Gastroesophageal sphincter (tissue), 4 donors: ENCODE results near the gene RSRC1. TPM values are rescaled to one million over a fixed set of nuclear protein-coding genes. Genes with fewer than 3 reads are reported as not detected.
"Not testable (repeated sequence)": the region's sequence is repeated elsewhere in the genome, so short reads cannot be mapped to it uniquely, and the experiment has no call there.

Experiments
- ATAC-seq: fragments of 150-250 bp; one replicate; pipeline ENCODE4 v1.9.1; 2016; ENCODE audit warnings: mild to moderate bottlenecking, moderate library complexity
- H3K27ac ChIP-seq, 4 donors: fragments of 200-600 bp; sonication (generic) in 3 of 4; 1 replicate in 3 of 4; 2 replicates in 1 of 4; pipeline ENCODE4 v1.5.1; 2016 to 2019
- H3K27me3 ChIP-seq: fragments of 200-600 bp; sonication (generic); one replicate; pipeline ENCODE4 v1.5.1; 2019
- H3K36me3 ChIP-seq, 2 donors: fragments of 200-600 bp; sonication (generic); one replicate each; pipeline ENCODE4 v1.5.1; 2019; ENCODE audit warnings: control low read depth in 1 of 2
- H3K4me1 ChIP-seq, 3 donors: fragments of 200-600 bp; sonication (generic); 1 replicate in 2 of 3; 2 replicates in 1 of 3; pipeline ENCODE4 v1.5.1; 2016 to 2019; ENCODE audit warnings: control low read depth in 2 of 3
- H3K4me3 ChIP-seq, 2 donors: fragments of 200-600 bp; sonication (generic); one replicate each; pipeline ENCODE4 v1.5.1; 2019; ENCODE audit warnings: mild to moderate bottlenecking in 1 of 2, moderate library complexity in 1 of 2
- H3K9me3 ChIP-seq, 3 donors: fragments of 200-600 bp; sonication (generic); one replicate each; pipeline ENCODE4 v1.5.1; 2017 to 2019; ENCODE audit warnings: control low read depth in 2 of 3
- EP300 ChIP-seq: sonication (generic); formaldehyde crosslinking; IDR thresholded peaks from one replicate; pipeline ENCODE4 v1.6.1; 2017; ENCODE audit warnings: antibody characterized with exemption, mild to moderate bottlenecking
- POLR2A ChIP-seq, 2 donors: fragments of 450-650 bp; IDR thresholded peaks; one replicate each; pipeline ENCODE4 v1.6.1; 2017; ENCODE audit warnings: antibody characterized with exemption in 2 of 2, mild to moderate bottlenecking in 2 of 2, moderate library complexity in 1 of 2
- POLR2AphosphoS5 ChIP-seq: sonication (generic); formaldehyde crosslinking; IDR thresholded peaks from one replicate; pipeline ENCODE4 v1.6.1; 2017; ENCODE audit warnings: antibody characterized with exemption
- WGBS, 2 donors: methylation state at CpG; one replicate each; pipeline ENCODE4 v1.1.5; 2018; ENCODE audit warnings: low coverage in 1 of 2; 5-methylcytosine and 5-hydroxymethylcytosine counted together
- total RNA-seq, 4 donors: library from RNA; depleted of rRNA; stranded (reverse); fragments of >200 nt; gene quantifications; one replicate each; pipeline ENCODE4 v1.1.0, GENCODE V29; 2016
- TF ChIP-seq, protein P1 (sequence below), 4 experiments: fragments of 200-600 bp in 2 of 4; fragments of 450-650 bp in 2 of 4; sonication (generic) in 1 of 4; IDR thresholded peaks; one replicate each; pipeline ENCODE4 v1.5.1; 2017 to 2019; ENCODE audit warnings: antibody characterized with exemption in 4 of 4, mild to moderate bottlenecking in 2 of 4, moderate library complexity in 2 of 4

RSRC1 gene
- total RNA-seq, 4 donors from 2014 or later, result 40.6 to 66.0 (median 43.9) TPM

- H3K4me3 ChIP-seq, result no peak overlapping the region
- no peaks in the 10 kb centered on the region for H3K36me3 ChIP-seq
- TF ChIP-seq POLR2A (IDR thresholded peaks at IDR 0.05), result no peak
- no peak for ATAC-seq
- no peaks in the 10 kb centered on the region for H3K4me1 ChIP-seq
- no peaks in the 10 kb centered on the region for H3K27me3 ChIP-seq
- no peak overlapping the region for H3K27ac ChIP-seq
- 66 to 75% methylated on average over 5 to 6 of the region's 7 CpGs for WGBS, 2 donors
- no peaks in the 10 kb centered on the region for H3K9me3 ChIP-seq
Measured at GRCh38 chr3:158508481-158508880, 398.6 kb downstream of the RSRC1 start.

- H3K27me3 ChIP-seq, result no peaks in the 10 kb centered on the region
- WGBS, 2 donors, result 90 to 91% methylated on average over 1 of the region's 1 CpG
- no peaks in the 10 kb centered on the region for H3K36me3 ChIP-seq
- H3K27ac ChIP-seq, result no peak overlapping the region
- H3K9me3 ChIP-seq, result peaks cover 0 to 13% (median 0%) of the 10 kb centered on the region in 3 donors
- H3K4me3 ChIP-seq, result no peak overlapping the region
- TF ChIP-seq, protein P1, sequence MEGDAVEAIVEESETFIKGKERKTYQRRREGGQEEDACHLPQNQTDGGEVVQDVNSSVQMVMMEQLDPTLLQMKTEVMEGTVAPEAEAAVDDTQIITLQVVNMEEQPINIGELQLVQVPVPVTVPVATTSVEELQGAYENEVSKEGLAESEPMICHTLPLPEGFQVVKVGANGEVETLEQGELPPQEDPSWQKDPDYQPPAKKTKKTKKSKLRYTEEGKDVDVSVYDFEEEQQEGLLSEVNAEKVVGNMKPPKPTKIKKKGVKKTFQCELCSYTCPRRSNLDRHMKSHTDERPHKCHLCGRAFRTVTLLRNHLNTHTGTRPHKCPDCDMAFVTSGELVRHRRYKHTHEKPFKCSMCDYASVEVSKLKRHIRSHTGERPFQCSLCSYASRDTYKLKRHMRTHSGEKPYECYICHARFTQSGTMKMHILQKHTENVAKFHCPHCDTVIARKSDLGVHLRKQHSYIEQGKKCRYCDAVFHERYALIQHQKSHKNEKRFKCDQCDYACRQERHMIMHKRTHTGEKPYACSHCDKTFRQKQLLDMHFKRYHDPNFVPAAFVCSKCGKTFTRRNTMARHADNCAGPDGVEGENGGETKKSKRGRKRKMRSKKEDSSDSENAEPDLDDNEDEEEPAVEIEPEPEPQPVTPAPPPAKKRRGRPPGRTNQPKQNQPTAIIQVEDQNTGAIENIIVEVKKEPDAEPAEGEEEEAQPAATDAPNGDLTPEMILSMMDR (IDR thresholded peaks at IDR 0.05), result no peak
- TF ChIP-seq EP300 (no peak), POLR2AphosphoS5 (no peak), POLR2A (IDR thresholded peaks at IDR 0.05) (no peak)
- no peaks in the 10 kb centered on the region for H3K4me1 ChIP-seq
- ATAC-seq, result no peak
Measured at GRCh38 chr3:158509891-158510290, 400.0 kb downstream of the RSRC1 start.

DNA sequence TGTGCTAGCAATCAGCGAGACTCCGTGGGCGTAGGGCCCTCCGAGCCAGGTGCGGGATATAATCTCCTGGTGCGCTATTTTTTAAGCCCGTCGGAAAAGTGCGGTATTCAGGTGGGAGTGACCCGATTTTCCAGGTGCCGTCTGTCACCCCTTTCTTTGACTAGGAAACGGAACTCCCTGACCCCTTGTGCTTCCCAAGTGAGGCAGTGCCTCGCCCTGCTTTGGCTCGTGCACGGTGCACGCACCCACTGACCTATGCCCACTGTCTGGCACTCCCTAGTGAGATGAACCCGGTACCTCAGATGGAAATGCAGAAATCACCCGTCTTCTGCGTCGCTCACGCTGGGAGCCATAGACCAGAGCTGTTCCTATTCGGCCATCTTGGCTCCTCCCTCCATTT is 406.8 kb downstream of the RSRC1 start:
- not testable (repeated sequence) for H3K36me3 ChIP-seq, ATAC-seq, H3K4me1 ChIP-seq, H3K27me3 ChIP-seq, H3K27ac ChIP-seq, H3K4me3 ChIP-seq
- peaks cover 0 to 20% (median 0%) of the 10 kb centered on the region in 3 donors for H3K9me3 ChIP-seq
- WGBS, 2 donors, result 95 to 98% methylated on average over 5 to 15 of the region's 22 CpGs

- H3K4me3 ChIP-seq, result no peak overlapping the region
- H3K4me1 ChIP-seq, result no peaks in the 10 kb centered on the region
- 71 to 100% methylated on average over 1 of the region's 1 CpG for WGBS, 2 donors
- no peak for ATAC-seq
- H3K9me3 ChIP-seq, result peaks cover 0 to 7% (median 0%) of the 10 kb centered on the region in 3 donors
- no peaks in the 10 kb centered on the region for H3K36me3 ChIP-seq
- H3K27me3 ChIP-seq, result no peaks in the 10 kb centered on the region
- TF ChIP-seq, protein P1 (IDR thresholded peaks at IDR 0.05), result no peak
- TF ChIP-seq POLR2A (IDR thresholded peaks at IDR 0.05) (no peak), EP300 (no peak), POLR2AphosphoS5 (no peak)
- H3K27ac ChIP-seq, result no peak overlapping the region
Measured at GRCh38 chr3:158519776-158520175, 409.9 kb downstream of the RSRC1 start.

- Histone ChIP-seq H3K36me3 (no peaks in the 10 kb centered on the region), H3K4me3 (no peak overlapping the region), H3K4me1 (no peaks in the 10 kb centered on the region), H3K27me3 (no peaks in the 10 kb centered on the region), H3K27ac (no peak overlapping the region), H3K9me3 (peaks cover 0 to 7% (median 0%) of the 10 kb centered on the region in 3 donors)
- no peak for ATAC-seq
- TF ChIP-seq EP300 (no peak), POLR2AphosphoS5 (no peak), POLR2A (IDR thresholded peaks at IDR 0.05) (no peak)
- TF ChIP-seq, protein P1 (IDR thresholded peaks at IDR 0.05), result no peak
Measured at GRCh38 chr3:158520433-158520832, 410.5 kb downstream of the RSRC1 start.

DNA sequence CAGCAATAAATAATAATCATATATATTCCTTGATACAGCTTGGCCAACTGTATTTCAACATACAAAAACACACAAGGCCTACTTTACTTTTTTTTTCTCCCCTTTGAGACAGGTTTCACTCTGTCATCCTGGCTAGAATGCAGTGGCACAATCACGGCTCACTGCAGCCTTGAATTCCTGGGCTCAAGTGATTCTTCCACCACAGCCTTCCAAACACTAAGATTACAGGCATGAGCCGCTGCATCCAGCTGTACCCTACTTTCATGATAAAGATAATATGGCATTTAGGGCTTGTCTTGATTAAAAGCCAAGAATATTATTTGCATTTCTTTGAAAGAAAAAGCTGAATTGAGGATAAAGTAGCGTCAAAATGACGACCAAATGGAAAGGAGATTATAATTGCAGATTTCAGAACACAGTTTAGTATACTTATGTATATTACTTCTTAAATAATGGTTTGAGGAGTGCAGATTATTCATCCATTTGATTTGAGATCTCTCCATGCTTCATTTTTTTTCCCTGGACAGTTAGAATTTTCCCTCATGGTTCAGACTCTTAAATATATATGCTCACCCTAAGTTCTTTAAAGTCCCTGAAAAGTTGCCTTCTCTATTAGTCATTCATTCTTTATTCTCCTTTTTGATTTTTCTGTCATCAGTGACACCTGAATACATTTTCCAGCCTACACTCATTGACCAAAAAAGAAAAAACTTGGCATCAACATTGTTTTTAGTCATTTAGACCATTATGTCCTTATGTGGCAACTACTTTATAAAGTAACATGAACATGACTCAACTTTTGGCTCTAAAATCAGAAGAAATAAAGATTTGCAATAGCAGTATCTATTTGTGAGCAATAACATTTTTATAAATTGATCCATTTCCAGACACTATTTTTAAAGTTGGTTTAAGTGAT is 412.6 kb downstream of the RSRC1 start:
- no peaks in the 10 kb centered on the region for H3K27me3 ChIP-seq
- no peak overlapping the region for H3K4me3 ChIP-seq
- WGBS, 2 donors, result 68 to 80% methylated on average over 2 to 4 of the region's 4 CpGs
- no peak for ATAC-seq
- no peaks in the 10 kb centered on the region for H3K36me3 ChIP-seq
- no peaks in the 10 kb centered on the region for H3K9me3 ChIP-seq
- TF ChIP-seq EP300 (no peak), POLR2AphosphoS5 (no peak), POLR2A (IDR thresholded peaks at IDR 0.05) (no peak)
- TF ChIP-seq, protein P1 (IDR thresholded peaks at IDR 0.05), result no peak
- H3K4me1 ChIP-seq, result no peaks in the 10 kb centered on the region
- no peak overlapping the region for H3K27ac ChIP-seq
